ENCODE data around the gene SPOCK1. TPM values are rescaled to one million over a fixed set of nuclear protein-coding genes. Genes with fewer than 3 reads are reported as not detected.

SPOCK1 gene
- total RNA-seq, 4 donors from 2014 or later, result 8.6 to 34.8 (median 13.2) TPM

- Histone ChIP-seq H3K4me3 (no peak overlapping the region), H3K36me3 (no peaks in the 10 kb centered on the region), H3K27ac (no peak overlapping the region), H3K27me3 (no peaks in the 10 kb centered on the region), H3K4me1 (peaks cover 0 to 4% (median 0%) of the 10 kb centered on the region in 4 donors), H3K9me3 (no peaks in the 10 kb centered on the region)
- TF ChIP-seq POLR2A (IDR thresholded peaks at IDR 0.05) (no peak), POLR2AphosphoS5 (IDR thresholded peaks at IDR 0.05) (no peak), EP300 (IDR thresholded peaks at IDR 0.05; ENCODE audit: low read depth) (no peak)
- TF ChIP-seq, protein P1, sequence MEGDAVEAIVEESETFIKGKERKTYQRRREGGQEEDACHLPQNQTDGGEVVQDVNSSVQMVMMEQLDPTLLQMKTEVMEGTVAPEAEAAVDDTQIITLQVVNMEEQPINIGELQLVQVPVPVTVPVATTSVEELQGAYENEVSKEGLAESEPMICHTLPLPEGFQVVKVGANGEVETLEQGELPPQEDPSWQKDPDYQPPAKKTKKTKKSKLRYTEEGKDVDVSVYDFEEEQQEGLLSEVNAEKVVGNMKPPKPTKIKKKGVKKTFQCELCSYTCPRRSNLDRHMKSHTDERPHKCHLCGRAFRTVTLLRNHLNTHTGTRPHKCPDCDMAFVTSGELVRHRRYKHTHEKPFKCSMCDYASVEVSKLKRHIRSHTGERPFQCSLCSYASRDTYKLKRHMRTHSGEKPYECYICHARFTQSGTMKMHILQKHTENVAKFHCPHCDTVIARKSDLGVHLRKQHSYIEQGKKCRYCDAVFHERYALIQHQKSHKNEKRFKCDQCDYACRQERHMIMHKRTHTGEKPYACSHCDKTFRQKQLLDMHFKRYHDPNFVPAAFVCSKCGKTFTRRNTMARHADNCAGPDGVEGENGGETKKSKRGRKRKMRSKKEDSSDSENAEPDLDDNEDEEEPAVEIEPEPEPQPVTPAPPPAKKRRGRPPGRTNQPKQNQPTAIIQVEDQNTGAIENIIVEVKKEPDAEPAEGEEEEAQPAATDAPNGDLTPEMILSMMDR (IDR thresholded peaks at IDR 0.05), result no peak
- intact Hi-C loops (cut with DNase I; ENCODE audit: low total_unique reads), result no loop called here
- in situ Hi-C loops (cut with MboI; ENCODE audit: low pct_ligation_motif_present in 1 of 4, low pct_unique_long_range_greater_than_20kb in 1 of 4, low sequenced_read_pairs in 3 of 4), result no loop called here
- 79 to 93% methylated on average over 3 to 6 of the region's 6 CpGs for WGBS, 2 donors (ENCODE audit: low coverage in 1 of 2)
- no peak for DNase-seq
Measured at GRCh38 chr5:137332296-137332695, 166.8 kb downstream of the SPOCK1 start.

DNA sequence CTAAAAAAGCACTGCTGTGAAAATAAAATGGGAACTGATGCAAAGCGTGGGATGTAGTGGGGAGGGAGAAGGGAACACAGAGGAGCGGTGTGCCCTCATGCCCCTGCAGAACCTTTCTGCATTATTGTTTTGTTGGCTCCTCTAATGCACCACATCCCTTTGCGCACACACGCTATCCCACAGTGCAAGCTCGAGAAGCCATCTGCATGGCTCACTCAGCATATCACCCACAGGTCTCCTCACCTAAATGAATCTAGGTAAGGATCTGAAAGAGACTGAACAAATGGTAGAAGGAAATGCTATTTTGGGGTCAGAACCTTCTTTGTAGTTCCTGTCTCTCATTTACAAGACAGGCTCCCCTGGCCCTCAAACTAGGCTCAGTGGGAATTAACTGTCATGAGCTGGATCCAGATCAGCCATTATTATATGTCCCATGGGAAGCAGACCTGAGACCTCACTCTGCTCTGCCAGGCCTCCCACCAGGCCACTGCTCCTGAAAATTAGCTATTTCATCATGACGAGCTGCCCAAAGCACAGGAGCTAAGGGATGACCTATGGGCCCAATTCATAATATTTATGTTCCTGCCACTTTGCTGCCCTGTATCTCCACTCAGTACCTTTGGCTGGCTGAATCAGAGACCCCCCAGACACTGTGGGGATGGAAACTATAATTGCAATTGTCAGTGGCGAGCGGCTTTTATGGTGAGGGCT lies 169.4 kb downstream of the SPOCK1 start:
- intact Hi-C loops (cut with DNase I; ENCODE audit: low total_unique reads), result no loop called here
- no peaks in the 10 kb centered on the region for H3K27me3 ChIP-seq
- H3K4me3 ChIP-seq, result no peak overlapping the region
- H3K9me3 ChIP-seq, result no peaks in the 10 kb centered on the region
- DNase-seq, result no peak
- no peaks in the 10 kb centered on the region for H3K36me3 ChIP-seq
- peaks cover 0 to 4% (median 0%) of the 10 kb centered on the region in 4 donors for H3K4me1 ChIP-seq
- in situ Hi-C loops (cut with MboI; ENCODE audit: low pct_ligation_motif_present in 1 of 4, low pct_unique_long_range_greater_than_20kb in 1 of 4, low sequenced_read_pairs in 3 of 4), result loop anchor here in 1 of 4 donors (10.0 kb wide), 1 partner anchor 175 kb away; no protein-coding TSS in a partner anchor
- TF ChIP-seq EP300 (IDR thresholded peaks at IDR 0.05; ENCODE audit: low read depth) (no peak), POLR2AphosphoS5 (IDR thresholded peaks at IDR 0.05) (no peak), POLR2A (IDR thresholded peaks at IDR 0.05) (no peak)
- TF ChIP-seq, protein P1 (IDR thresholded peaks at IDR 0.05), result no peak
- H3K27ac ChIP-seq, result no peak overlapping the region
- 81 to 100% methylated on average over 4 to 8 of the region's 8 CpGs for WGBS, 2 donors (ENCODE audit: low coverage in 1 of 2)

GRCh38 chr5:137328991-137329390 lies 170.1 kb downstream of the SPOCK1 start:
- intact Hi-C loops (cut with DNase I; ENCODE audit: low total_unique reads) (no loop called here), in situ Hi-C loops (cut with MboI; ENCODE audit: low pct_ligation_motif_present in 1 of 4, low pct_unique_long_range_greater_than_20kb in 1 of 4, low sequenced_read_pairs in 3 of 4) (loop anchor here in 1 of 4 donors (10.0 kb wide), 1 partner anchor 176 kb away; no protein-coding TSS in a partner anchor)
- 66 to 92% methylated on average over 3 of the region's 3 CpGs for WGBS, 2 donors (ENCODE audit: low coverage in 1 of 2)
- Histone ChIP-seq H3K27me3 (no peaks in the 10 kb centered on the region), H3K36me3 (no peaks in the 10 kb centered on the region), H3K27ac (no peak overlapping the region), H3K9me3 (no peaks in the 10 kb centered on the region), H3K4me1 (peaks cover 0 to 3% (median 0%) of the 10 kb centered on the region in 4 donors), H3K4me3 (no peak overlapping the region)
- no peak for DNase-seq
- TF ChIP-seq POLR2A (IDR thresholded peaks at IDR 0.05) (no peak), POLR2AphosphoS5 (IDR thresholded peaks at IDR 0.05) (no peak), EP300 (IDR thresholded peaks at IDR 0.05; ENCODE audit: low read depth) (no peak)
- TF ChIP-seq, protein P1 (IDR thresholded peaks at IDR 0.05), result no peak

DNA sequence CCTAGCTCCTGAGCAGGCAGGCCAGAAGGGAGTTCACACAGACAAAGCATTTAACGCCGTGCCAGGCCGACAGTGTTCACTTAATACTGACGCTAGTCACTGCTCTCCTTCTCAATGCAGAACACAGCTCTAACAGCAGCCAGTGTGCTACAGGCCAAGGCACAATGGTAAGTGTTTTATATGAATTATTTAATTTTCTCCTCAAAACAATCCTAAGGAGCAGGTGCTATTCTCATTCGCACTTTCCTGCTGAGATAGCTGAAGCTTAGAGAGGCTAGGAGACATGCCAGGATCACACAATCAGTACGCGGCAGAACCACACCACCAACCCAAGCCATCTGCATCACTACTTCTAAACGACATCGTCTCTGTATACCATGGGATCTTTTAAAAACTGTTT lies 170.7 kb downstream of the SPOCK1 start:
- 87 to 93% methylated on average over 7 to 9 of the region's 9 CpGs for WGBS, 2 donors (ENCODE audit: low coverage in 1 of 2)
- Histone ChIP-seq H3K27me3 (no peaks in the 10 kb centered on the region), H3K9me3 (no peaks in the 10 kb centered on the region), H3K27ac (no peak overlapping the region), H3K36me3 (no peaks in the 10 kb centered on the region), H3K4me1 (no peaks in the 10 kb centered on the region), H3K4me3 (no peak overlapping the region)
- intact Hi-C loops (cut with DNase I; ENCODE audit: low total_unique reads) (no loop called here), in situ Hi-C loops (cut with MboI; ENCODE audit: low pct_ligation_motif_present in 1 of 4, low pct_unique_long_range_greater_than_20kb in 1 of 4, low sequenced_read_pairs in 3 of 4) (loop anchor here in 1 of 4 donors (10.0 kb wide), 1 partner anchor 176 kb away; no protein-coding TSS in a partner anchor)
- no peak for DNase-seq
- no peak for TF ChIP-seq POLR2A (IDR thresholded peaks at IDR 0.05)
- TF ChIP-seq, protein P1 (IDR thresholded peaks at IDR 0.05), result no peak
- no peak for TF ChIP-seq EP300 (IDR thresholded peaks at IDR 0.05; ENCODE audit: low read depth)
- TF ChIP-seq POLR2AphosphoS5 (IDR thresholded peaks at IDR 0.05), result no peak

All from transverse colon (tissue), 4 donors.